Panc1 (cell line): ENCODE results near the gene PLSCR3. TPM values are rescaled to one million over a fixed set of nuclear protein-coding genes. Genes with fewer than 3 reads are reported as not detected.

Source experiments
- ATAC-seq: fragments of 200-7000 bp; cut with Tn5 transposase; 2 replicates; pipeline ENCODE4 v1.9.1; 2020; ENCODE audit warnings: mild to moderate bottlenecking, moderate library complexity
- BruUV-seq: library from RNA; stranded (reverse); fragments of 400-500 nt; replicated peaks from 2 replicates; lab custom pipeline; 2021; lab: Mats Ljungman, UMichigan
- CTCF ChIA-PET: fragments of 300-600 bp; sonication (Branson Sonifier 250); formaldehyde crosslinking; loops from one replicate; lab custom pipeline; 2022; ENCODE audit warnings: antibody characterized with exemption; lab: Charles Lee
- POLR2A ChIA-PET: fragments of 300-600 bp; sonication (Branson Sonifier 250); formaldehyde crosslinking; loops from one replicate; lab custom pipeline; 2022; ENCODE audit warnings: antibody characterized with exemption; lab: Charles Lee
- DNase-seq: peaks from one replicate; pipeline ENCODE4 v3.0.0-alpha.2; 2010; ENCODE audit warnings: low read depth, low spot score
- H3K27ac ChIP-seq: 2 replicates; pipeline ENCODE4 v1.5.1; 2011; ENCODE audit warnings: mild to moderate bottlenecking, low read length, inconsistent platforms
- H3K27me3 ChIP-seq: fragments of 200-500 bp; sonication (Bioruptor generic); 2 replicates; pipeline ENCODE4 v1.6.0; 2014; ENCODE audit warnings: low read length, inconsistent platforms; ENCODE audit not compliant: control insufficient read depth, insufficient read depth
- H3K36me3 ChIP-seq: fragments of 200-500 bp; sonication (Bioruptor generic); 2 replicates; pipeline ENCODE4 v1.5.1; 2014; ENCODE audit warnings: inconsistent platforms, mild to moderate bottlenecking, low read length, moderate library complexity; ENCODE audit not compliant: control insufficient read depth, insufficient read depth
- H3K4me1 ChIP-seq: 2 replicates; pipeline ENCODE4 v1.5.1; 2011; ENCODE audit warnings: inconsistent platforms, mild to moderate bottlenecking, low read length, moderate library complexity; ENCODE audit not compliant: control insufficient read depth, insufficient read depth
- H3K4me3 ChIP-seq, 2 experiments: 2 replicates each; pipeline ENCODE4 v1.5.1; 2011 to 2012; ENCODE audit warnings: low read depth in 2 of 2, low read length in 2 of 2, mild to moderate bottlenecking in 2 of 2, inconsistent platforms in 1 of 2, moderate library complexity in 1 of 2
- H3K9me3 ChIP-seq: fragments of 200-500 bp; sonication (Bioruptor generic); 2 replicates; pipeline ENCODE4 v1.5.1; 2014; ENCODE audit warnings: low read depth, mild to moderate bottlenecking, inconsistent platforms, low read length, moderate library complexity; ENCODE audit not compliant: control insufficient read depth, insufficient read depth
- POLR2AphosphoS5 ChIP-seq: IDR thresholded peaks from 2 replicates; pipeline ENCODE4 v1.6.1; 2012; ENCODE audit warnings: mild to moderate bottlenecking, low read depth, low read length, moderate library complexity
- SIN3A ChIP-seq: IDR thresholded peaks from 2 replicates; pipeline ENCODE4 v1.6.1; 2012; ENCODE audit warnings: low read depth, mild to moderate bottlenecking, low read length, moderate library complexity, borderline replicate concordance; ENCODE audit not compliant: insufficient read depth
- TCF7L2 ChIP-seq: IDR thresholded peaks from 2 replicates; pipeline ENCODE4 v1.6.1; 2011; ENCODE audit warnings: mild to moderate bottlenecking, low read depth, low read length, inconsistent platforms
- in situ Hi-C: cut with HindIII; loops from 2 replicates; pipeline ENCODE4 v1.10.0; 2016; ENCODE audit warnings: low sequenced_read_pairs, low pct_unique_long_range_greater_than_20kb
- intact Hi-C: fragments of 100-400 bp; cut with micrococcal nuclease; formaldehyde crosslinking; loops from one replicate; pipeline ENCODE4 v1.10.0; 2022; ENCODE audit not compliant: unreplicated experiment
- total RNA-seq: library from RNA; stranded (reverse); gene quantifications from one replicate; pipeline ENCODE4 v1.2.1, GENCODE V29; 2021; ENCODE audit not compliant: unreplicated experiment
- TF ChIP-seq, protein P1 (sequence below): fragments of 450-650 bp; IDR thresholded peaks from 2 replicates; pipeline ENCODE4 v1.5.1; 2017; ENCODE audit warnings: mild to moderate bottlenecking
- TF ChIP-seq, protein P2 (sequence below), 2 experiments: IDR thresholded peaks; 2 replicates each; pipeline ENCODE4 v1.6.1; 2011 to 2012; ENCODE audit warnings: low read depth in 2 of 2, control low read depth in 1 of 2, low read length in 1 of 2, mild to moderate bottlenecking in 1 of 2, moderate library complexity in 1 of 2; ENCODE audit not compliant: insufficient read depth in 1 of 2

Gene PLSCR3
- total RNA-seq, 1 experiment from 2014 or later = 32.0 TPM

DNA sequence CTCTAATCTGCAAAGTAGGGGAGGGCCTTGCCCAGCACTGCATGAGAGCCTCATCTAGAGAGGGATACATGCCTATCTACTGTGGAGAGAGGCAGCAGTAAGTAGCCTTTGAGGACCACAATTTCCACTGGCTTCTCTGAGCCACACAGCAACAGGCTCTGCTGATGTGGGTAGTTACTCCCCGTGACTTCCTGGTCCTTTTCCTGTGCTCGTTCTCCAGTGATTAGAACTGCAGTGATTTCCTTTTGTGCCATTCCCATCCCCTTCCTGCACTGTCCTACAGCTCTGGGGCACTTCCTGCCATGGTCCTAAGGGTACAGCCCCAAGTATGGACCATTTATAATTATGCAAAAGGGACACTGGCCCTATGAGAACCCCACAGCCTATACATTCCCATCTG lies 3.0 kb downstream of the PLSCR3 start:
- no peaks in the 10 kb centered on the region for H3K36me3 ChIP-seq
- no peak for DNase-seq
- no TSS peak for BruUV-seq
- ATAC-seq = no peak
- intact Hi-C loops = no loop called here
- in situ Hi-C loops = no loop called here
- H3K4me3 ChIP-seq = no peak overlapping the region
- H3K27ac ChIP-seq = no peak overlapping the region
- H3K27me3 ChIP-seq = no peaks in the 10 kb centered on the region
- no peaks in the 10 kb centered on the region for H3K9me3 ChIP-seq
- CTCF ChIA-PET = no interaction called here
- POLR2A ChIA-PET = no interaction called here
- no peak for TF ChIP-seq POLR2AphosphoS5
- TF ChIP-seq, protein P1, sequence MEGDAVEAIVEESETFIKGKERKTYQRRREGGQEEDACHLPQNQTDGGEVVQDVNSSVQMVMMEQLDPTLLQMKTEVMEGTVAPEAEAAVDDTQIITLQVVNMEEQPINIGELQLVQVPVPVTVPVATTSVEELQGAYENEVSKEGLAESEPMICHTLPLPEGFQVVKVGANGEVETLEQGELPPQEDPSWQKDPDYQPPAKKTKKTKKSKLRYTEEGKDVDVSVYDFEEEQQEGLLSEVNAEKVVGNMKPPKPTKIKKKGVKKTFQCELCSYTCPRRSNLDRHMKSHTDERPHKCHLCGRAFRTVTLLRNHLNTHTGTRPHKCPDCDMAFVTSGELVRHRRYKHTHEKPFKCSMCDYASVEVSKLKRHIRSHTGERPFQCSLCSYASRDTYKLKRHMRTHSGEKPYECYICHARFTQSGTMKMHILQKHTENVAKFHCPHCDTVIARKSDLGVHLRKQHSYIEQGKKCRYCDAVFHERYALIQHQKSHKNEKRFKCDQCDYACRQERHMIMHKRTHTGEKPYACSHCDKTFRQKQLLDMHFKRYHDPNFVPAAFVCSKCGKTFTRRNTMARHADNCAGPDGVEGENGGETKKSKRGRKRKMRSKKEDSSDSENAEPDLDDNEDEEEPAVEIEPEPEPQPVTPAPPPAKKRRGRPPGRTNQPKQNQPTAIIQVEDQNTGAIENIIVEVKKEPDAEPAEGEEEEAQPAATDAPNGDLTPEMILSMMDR = no peak
- no peak for TF ChIP-seq TCF7L2
- TF ChIP-seq SIN3A = no peak
- no peaks in the 10 kb centered on the region for H3K4me1 ChIP-seq

DNA sequence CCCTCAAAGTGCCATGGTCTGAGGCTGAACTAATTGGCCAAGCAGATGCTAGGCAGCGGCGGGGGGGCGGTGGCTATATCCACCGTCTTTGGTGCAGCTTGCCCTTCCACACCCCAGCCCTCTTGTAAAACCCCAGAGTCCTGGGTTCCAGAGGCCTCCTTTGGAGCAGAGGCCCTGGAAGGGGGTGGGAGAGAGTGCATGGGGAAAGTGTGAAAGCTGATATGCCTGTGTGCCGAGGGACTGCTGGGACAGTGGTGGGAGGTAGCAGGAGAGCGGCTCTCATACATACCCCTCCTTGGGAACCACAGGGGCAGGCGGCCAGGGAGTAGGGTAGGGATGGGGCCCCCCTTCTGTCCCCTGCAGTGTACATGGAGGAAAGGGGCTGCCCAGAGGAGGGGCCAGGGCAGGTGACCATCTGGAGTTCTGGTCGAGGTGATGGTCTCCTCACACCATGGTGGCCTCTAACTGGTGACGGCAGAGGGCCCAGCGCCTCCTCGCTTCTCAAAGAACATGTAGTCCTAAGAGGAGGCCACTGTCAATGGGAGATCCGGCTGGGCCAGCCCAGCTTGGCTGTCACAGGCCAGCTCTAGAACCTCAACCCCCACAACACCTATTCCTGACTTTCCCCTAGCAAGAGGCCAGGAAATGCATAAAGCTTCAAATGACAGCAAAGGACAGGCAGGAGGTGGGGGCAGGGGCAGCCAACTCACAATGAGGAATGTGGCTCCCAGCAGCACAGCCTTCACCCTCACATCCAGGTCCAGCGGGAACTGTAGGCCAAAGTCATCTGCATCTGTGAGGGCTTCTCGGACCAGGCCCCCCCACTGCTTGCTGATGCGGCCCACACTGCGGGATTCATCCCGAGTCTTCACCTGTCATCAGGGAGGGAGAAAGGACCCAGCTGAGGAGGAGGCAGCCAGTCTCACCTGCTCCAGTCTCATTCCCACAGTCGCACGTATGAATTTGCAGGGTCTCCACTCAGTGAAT lies 4.1 kb downstream of the PLSCR3 start:
- TF ChIP-seq, protein P2, sequence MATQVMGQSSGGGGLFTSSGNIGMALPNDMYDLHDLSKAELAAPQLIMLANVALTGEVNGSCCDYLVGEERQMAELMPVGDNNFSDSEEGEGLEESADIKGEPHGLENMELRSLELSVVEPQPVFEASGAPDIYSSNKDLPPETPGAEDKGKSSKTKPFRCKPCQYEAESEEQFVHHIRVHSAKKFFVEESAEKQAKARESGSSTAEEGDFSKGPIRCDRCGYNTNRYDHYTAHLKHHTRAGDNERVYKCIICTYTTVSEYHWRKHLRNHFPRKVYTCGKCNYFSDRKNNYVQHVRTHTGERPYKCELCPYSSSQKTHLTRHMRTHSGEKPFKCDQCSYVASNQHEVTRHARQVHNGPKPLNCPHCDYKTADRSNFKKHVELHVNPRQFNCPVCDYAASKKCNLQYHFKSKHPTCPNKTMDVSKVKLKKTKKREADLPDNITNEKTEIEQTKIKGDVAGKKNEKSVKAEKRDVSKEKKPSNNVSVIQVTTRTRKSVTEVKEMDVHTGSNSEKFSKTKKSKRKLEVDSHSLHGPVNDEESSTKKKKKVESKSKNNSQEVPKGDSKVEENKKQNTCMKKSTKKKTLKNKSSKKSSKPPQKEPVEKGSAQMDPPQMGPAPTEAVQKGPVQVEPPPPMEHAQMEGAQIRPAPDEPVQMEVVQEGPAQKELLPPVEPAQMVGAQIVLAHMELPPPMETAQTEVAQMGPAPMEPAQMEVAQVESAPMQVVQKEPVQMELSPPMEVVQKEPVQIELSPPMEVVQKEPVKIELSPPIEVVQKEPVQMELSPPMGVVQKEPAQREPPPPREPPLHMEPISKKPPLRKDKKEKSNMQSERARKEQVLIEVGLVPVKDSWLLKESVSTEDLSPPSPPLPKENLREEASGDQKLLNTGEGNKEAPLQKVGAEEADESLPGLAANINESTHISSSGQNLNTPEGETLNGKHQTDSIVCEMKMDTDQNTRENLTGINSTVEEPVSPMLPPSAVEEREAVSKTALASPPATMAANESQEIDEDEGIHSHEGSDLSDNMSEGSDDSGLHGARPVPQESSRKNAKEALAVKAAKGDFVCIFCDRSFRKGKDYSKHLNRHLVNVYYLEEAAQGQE (IDR thresholded peaks at IDR 0.05; ENCODE audit: insufficient read depth in 1 of 2, low read depth in 2 of 2, low read length in 1 of 2) = no peak
- TF ChIP-seq TCF7L2 (no peak), POLR2AphosphoS5 (no peak), SIN3A (no peak)
- TF ChIP-seq, protein P1 = no peak
- Histone ChIP-seq H3K27me3 (no peaks in the 10 kb centered on the region), H3K4me3 (no peak overlapping the region), H3K4me1 (no peaks in the 10 kb centered on the region), H3K9me3 (no peaks in the 10 kb centered on the region), H3K27ac (no peak overlapping the region), H3K36me3 (no peaks in the 10 kb centered on the region)
- DNase-seq = no peak
- in situ Hi-C loops = no loop called here
- ChIA-PET CTCF (no interaction called here), POLR2A (no interaction called here)
- BruUV-seq = TSS peak; percentile 76
- intact Hi-C loops = no loop called here
- ATAC-seq = no peak
